OCI-LY3 (cell line): ENCODE measurements around the gene MAB21L1.

Experiments used
- EZH2phosphoT487 ChIP-seq: fragments of 200-600 bp; shearing (Covaris generic); IDR thresholded peaks from 2 replicates; pipeline ENCODE4 v1.6.1; 2018; ENCODE audit warnings: antibody characterized with exemption, mixed run types, low read depth
- TF ChIP-seq, protein P1 (sequence below): fragments of 200-600, 300-600 bp; sonication (generic); IDR thresholded peaks from 2 replicates; pipeline ENCODE4 v1.5.1; 2014; ENCODE audit warnings: antibody characterized with exemption, low read length, low read depth

GRCh38 chr13:35460061-35460460, 16.4 kb downstream of the MAB21L1 start:
- TF ChIP-seq, protein P1, sequence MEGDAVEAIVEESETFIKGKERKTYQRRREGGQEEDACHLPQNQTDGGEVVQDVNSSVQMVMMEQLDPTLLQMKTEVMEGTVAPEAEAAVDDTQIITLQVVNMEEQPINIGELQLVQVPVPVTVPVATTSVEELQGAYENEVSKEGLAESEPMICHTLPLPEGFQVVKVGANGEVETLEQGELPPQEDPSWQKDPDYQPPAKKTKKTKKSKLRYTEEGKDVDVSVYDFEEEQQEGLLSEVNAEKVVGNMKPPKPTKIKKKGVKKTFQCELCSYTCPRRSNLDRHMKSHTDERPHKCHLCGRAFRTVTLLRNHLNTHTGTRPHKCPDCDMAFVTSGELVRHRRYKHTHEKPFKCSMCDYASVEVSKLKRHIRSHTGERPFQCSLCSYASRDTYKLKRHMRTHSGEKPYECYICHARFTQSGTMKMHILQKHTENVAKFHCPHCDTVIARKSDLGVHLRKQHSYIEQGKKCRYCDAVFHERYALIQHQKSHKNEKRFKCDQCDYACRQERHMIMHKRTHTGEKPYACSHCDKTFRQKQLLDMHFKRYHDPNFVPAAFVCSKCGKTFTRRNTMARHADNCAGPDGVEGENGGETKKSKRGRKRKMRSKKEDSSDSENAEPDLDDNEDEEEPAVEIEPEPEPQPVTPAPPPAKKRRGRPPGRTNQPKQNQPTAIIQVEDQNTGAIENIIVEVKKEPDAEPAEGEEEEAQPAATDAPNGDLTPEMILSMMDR, result no peak
- TF ChIP-seq EZH2phosphoT487, result no peak
